Transverse colon (tissue), 4 donors: Measurements from ENCODE around the gene RALGPS1. TPM values are rescaled to one million over a fixed set of nuclear protein-coding genes. Genes with fewer than 3 reads are reported as not detected.

ENCODE experiments used
- DNase-seq: peaks from one replicate; pipeline ENCODE4 v3.0.0-alpha.2; 2019
- H3K27ac ChIP-seq, 4 donors: fragments of 200-600 bp; sonication (generic); 2 replicates each; pipeline ENCODE4 v1.5.1; 2016 to 2018; ENCODE audit warnings: inconsistent platforms in 4 of 4
- H3K27me3 ChIP-seq: fragments of 200-600 bp; sonication (generic); 2 replicates; pipeline ENCODE4 v1.5.1; 2017; ENCODE audit warnings: inconsistent platforms
- H3K36me3 ChIP-seq, 4 donors: fragments of 200-600 bp; sonication (generic); 2 replicates each; pipeline ENCODE4 v1.5.1; 2017 to 2019; ENCODE audit warnings: inconsistent platforms in 4 of 4
- H3K4me1 ChIP-seq, 4 donors: fragments of 200-600 bp; sonication (generic); 2 replicates each; pipeline ENCODE4 v1.5.1; 2017 to 2020; ENCODE audit warnings: inconsistent platforms in 4 of 4
- H3K4me3 ChIP-seq, 4 donors: fragments of 200-600 bp; sonication (generic); 1 replicate in 1 of 4; 2 replicates in 3 of 4; pipeline versions ENCODE4 v1.5.1 to v1.6.1; 2017 to 2019; ENCODE audit warnings: inconsistent platforms in 4 of 4
- H3K9me3 ChIP-seq, 2 donors: fragments of 200-600 bp; sonication (generic); 2 replicates each; pipeline ENCODE4 v1.5.1; 2017 to 2019; ENCODE audit warnings: inconsistent platforms in 2 of 2
- EP300 ChIP-seq: sonication (generic); formaldehyde crosslinking; IDR thresholded peaks from one replicate; pipeline ENCODE4 v1.6.1; 2017; ENCODE audit warnings: antibody characterized with exemption, low read depth
- POLR2A ChIP-seq: fragments of 450-650 bp; IDR thresholded peaks from one replicate; pipeline ENCODE4 v1.6.1; 2016; ENCODE audit warnings: antibody characterized with exemption, mild to moderate bottlenecking, moderate library complexity
- POLR2AphosphoS5 ChIP-seq, 3 donors: sonication (generic); formaldehyde crosslinking; IDR thresholded peaks; one replicate each; pipeline ENCODE4 v1.6.1; 2016; ENCODE audit warnings: antibody characterized with exemption in 3 of 3
- WGBS, 2 donors: methylation state at CpG; one replicate each; pipeline ENCODE4 v1.1.5; 2018; ENCODE audit warnings: low coverage in 1 of 2; 5-methylcytosine and 5-hydroxymethylcytosine counted together
- in situ Hi-C, 4 donors: fragments of 200-750 bp; cut with MboI; loops; one replicate each; pipeline versions ENCODE4 v1.15.0 to v1.15.1; 2017; ENCODE audit warnings: low sequenced_read_pairs in 3 of 4, low pct_ligation_motif_present in 1 of 4, low pct_unique_long_range_greater_than_20kb in 1 of 4
- intact Hi-C: fragments of 100-400 bp; cut with DNase I; formaldehyde crosslinking; loops from one replicate; pipeline ENCODE4 v1.15.1; 2023; ENCODE audit warnings: low total_unique reads
- total RNA-seq, 4 donors: library from RNA; depleted of rRNA; stranded (reverse); fragments of >200 nt; gene quantifications; one replicate each; pipeline ENCODE4 v1.1.0, GENCODE V29; 2016
- TF ChIP-seq, protein P1 (sequence below), 5 experiments: fragments of 200-600 bp in 3 of 5; fragments of 450-650 bp in 2 of 5; sonication (generic) in 3 of 5; IDR thresholded peaks; 1 replicate in 2 of 5; 2 replicates in 3 of 5; pipeline ENCODE4 v1.5.1; 2016 to 2017; ENCODE audit warnings: antibody characterized with exemption in 5 of 5, inconsistent platforms in 3 of 5, mild to moderate bottlenecking in 2 of 5, moderate library complexity in 1 of 5

The RALGPS1 gene
- total RNA-seq, 4 donors from 2014 or later = 46.0 to 119 (median 87.6) TPM

DNA sequence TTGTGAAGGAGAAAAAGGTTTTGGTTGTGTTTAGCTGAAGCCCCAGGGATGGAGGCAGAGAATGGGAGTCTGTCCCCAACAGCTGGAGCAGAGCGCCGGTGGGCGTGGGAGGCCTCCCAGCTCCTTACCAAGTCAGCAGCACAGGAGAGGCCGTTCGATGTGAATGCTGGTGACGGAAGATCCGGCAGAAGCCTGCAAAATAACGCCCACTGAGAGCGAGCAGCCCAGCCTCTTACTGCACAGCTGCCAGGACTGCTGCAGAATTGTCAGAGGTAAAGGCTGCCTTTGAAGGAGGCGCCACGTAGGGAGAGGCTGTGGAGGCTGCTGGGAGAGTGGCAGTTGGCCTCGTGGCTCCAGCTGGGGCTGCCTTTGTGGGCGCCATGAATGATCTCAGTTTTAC lies 181.6 kb downstream of the RALGPS1 start:
- Histone ChIP-seq H3K4me1 (peaks cover 0 to 6% (median 0%) of the 10 kb centered on the region in 4 donors), H3K27ac (no peak overlapping the region), H3K4me3 (no peak overlapping the region), H3K36me3 (no peaks in the 10 kb centered on the region), H3K27me3 (no peaks in the 10 kb centered on the region), H3K9me3 (no peaks in the 10 kb centered on the region)
- in situ Hi-C loops = no loop called here
- intact Hi-C loops = no loop called here
- no peak for TF ChIP-seq POLR2AphosphoS5 (IDR thresholded peaks at IDR 0.05)
- no peak for TF ChIP-seq POLR2A
- TF ChIP-seq EP300 = no peak
- TF ChIP-seq, protein P1, sequence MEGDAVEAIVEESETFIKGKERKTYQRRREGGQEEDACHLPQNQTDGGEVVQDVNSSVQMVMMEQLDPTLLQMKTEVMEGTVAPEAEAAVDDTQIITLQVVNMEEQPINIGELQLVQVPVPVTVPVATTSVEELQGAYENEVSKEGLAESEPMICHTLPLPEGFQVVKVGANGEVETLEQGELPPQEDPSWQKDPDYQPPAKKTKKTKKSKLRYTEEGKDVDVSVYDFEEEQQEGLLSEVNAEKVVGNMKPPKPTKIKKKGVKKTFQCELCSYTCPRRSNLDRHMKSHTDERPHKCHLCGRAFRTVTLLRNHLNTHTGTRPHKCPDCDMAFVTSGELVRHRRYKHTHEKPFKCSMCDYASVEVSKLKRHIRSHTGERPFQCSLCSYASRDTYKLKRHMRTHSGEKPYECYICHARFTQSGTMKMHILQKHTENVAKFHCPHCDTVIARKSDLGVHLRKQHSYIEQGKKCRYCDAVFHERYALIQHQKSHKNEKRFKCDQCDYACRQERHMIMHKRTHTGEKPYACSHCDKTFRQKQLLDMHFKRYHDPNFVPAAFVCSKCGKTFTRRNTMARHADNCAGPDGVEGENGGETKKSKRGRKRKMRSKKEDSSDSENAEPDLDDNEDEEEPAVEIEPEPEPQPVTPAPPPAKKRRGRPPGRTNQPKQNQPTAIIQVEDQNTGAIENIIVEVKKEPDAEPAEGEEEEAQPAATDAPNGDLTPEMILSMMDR (IDR thresholded peaks at IDR 0.05) = no peak
- no peak for DNase-seq
- WGBS, 2 donors = 88 to 93% methylated on average over 5 to 13 of the region's 13 CpGs

DNA sequence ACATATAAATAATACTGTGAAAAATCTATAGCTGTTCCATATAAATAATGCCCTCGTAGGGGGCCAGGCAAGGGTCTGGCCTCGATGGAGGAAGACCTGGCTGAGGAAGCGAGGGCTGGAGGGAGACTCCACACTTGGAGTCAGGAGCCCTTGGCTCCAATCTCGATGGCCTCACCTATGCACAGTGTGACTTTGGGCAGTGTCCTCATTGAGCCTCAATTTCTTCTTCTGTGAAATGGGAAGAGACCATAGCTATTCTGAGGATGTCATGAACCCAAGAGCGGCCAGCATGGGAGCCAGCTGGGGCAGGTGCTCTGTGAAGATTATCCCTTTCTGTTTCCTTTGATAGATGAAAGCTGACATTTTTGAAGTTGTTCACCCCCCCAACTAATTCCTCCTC lies 183.1 kb downstream of the RALGPS1 start:
- H3K27me3 ChIP-seq = no peaks in the 10 kb centered on the region
- H3K4me1 ChIP-seq = peaks cover 0 to 6% (median 0%) of the 10 kb centered on the region in 4 donors
- in situ Hi-C loops = no loop called here
- no peaks in the 10 kb centered on the region for H3K36me3 ChIP-seq
- no peak for DNase-seq
- H3K4me3 ChIP-seq = no peak overlapping the region
- TF ChIP-seq POLR2AphosphoS5 (IDR thresholded peaks at IDR 0.05) (no peak), POLR2A (no peak), EP300 (no peak)
- TF ChIP-seq, protein P1 (IDR thresholded peaks at IDR 0.05) = no peak
- intact Hi-C loops = no loop called here
- no peaks in the 10 kb centered on the region for H3K9me3 ChIP-seq
- no peak overlapping the region for H3K27ac ChIP-seq
- 92 to 100% methylated on average over 1 to 5 of the region's 5 CpGs for WGBS, 2 donors

DNA sequence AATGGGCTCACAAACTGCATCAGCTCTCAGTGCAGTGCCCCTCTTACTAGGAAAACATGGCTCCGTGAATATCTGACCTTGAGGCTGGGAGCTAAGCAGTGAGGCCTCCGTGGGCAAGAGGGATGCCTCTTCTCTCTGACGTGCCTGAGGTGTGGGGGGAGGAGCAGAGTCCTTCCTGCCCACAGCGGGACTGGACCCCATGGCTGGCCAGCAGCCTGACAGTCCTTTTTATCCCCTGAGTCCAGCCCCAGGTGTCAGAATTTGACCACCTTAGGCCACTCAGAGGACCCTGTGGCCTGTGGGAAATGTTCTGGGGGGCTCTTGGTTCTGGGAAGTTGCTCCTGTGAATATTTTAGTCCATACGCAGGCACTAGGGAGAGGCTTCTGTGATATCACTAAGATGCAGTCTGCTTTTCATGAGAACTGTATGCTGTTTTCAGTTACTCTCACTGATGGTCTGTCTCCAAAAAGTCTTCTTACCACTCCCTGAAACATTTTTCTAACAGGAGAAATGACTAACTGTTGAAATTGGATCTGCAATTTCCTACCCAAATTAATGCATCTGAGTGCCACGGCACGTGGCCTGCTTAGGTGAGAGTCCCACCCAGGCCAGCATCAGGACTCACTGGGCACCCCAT lies 184.5 kb downstream of the RALGPS1 start:
- TF ChIP-seq, protein P1 (IDR thresholded peaks at IDR 0.05) = no peak
- TF ChIP-seq POLR2A = no peak
- TF ChIP-seq POLR2AphosphoS5 (IDR thresholded peaks at IDR 0.05) = no peak
- TF ChIP-seq EP300 = no peak
- whole genome bisulfite sequencing, 2 donors = 87% methylated on average over 7 of the region's 7 CpGs; no CpG with 5 or more reads in 1 of the 2 donors
- peaks cover 0 to 6% (median 0%) of the 10 kb centered on the region in 4 donors for H3K4me1 ChIP-seq
- in situ Hi-C loops (no loop called here), intact Hi-C loops (no loop called here)
- no peaks in the 10 kb centered on the region for H3K27me3 ChIP-seq
- no peaks in the 10 kb centered on the region for H3K36me3 ChIP-seq
- no peak overlapping the region for H3K4me3 ChIP-seq
- peak overlapping the region; percentile 22 to 64 (median 46) for H3K27ac ChIP-seq
- H3K9me3 ChIP-seq = no peaks in the 10 kb centered on the region
- DNase-seq = no peak

DNA sequence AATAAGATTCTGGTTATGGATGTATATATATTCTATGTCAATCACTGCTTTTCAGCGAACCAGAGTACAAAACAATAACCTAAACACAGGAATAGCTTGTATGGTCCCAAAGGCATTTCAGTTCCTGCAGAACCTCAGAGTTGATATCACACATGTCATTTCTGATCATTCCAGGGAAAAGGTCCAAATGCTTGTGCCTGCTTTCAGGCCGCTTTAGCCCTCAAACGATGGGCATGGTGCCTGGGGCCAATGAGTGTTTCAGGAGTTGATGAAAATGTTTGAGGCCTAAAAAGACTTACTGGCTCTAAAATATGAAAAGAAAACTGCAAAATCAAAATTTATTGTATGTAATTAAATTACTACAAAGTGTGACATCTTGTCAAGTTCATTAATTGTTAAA lies 185.1 kb downstream of the RALGPS1 start:
- peak overlapping the region; percentile 22 to 64 (median 46) for H3K27ac ChIP-seq

More for the DNA sequence above, 185.1 kb downstream of the RALGPS1 start:
- Histone ChIP-seq H3K9me3 (no peaks in the 10 kb centered on the region), H3K4me3 (no peak overlapping the region), H3K36me3 (no peaks in the 10 kb centered on the region), H3K27me3 (no peaks in the 10 kb centered on the region), H3K4me1 (peaks cover 0 to 6% (median 2%) of the 10 kb centered on the region in 4 donors)
- TF ChIP-seq EP300 = no peak
- TF ChIP-seq, protein P1 (IDR thresholded peaks at IDR 0.05) = no peak
- no peak for TF ChIP-seq POLR2AphosphoS5 (IDR thresholded peaks at IDR 0.05)
- TF ChIP-seq POLR2A = no peak
- 74 to 94% methylated on average over 3 of the region's 3 CpGs for WGBS, 2 donors
- DNase-seq = no peak
- intact Hi-C loops = no loop called here
- in situ Hi-C loops = no loop called here
